ENCODE measurements around the gene GDPGP1. TPM values are rescaled to one million over a fixed set of nuclear protein-coding genes. Genes with fewer than 3 reads are reported as not detected.

Gene GDPGP1
- polyA plus RNA-seq, 1 donor from 2014 or later = 4.3 TPM

GRCh38 chr15:90205050-90205848 lies 28.8 kb upstream of the GDPGP1 start:
- H3F3A ChIP-seq (ENCODE audit: insufficient read depth, low read length, poor library complexity, severe bottlenecking) = no peaks in the 10 kb centered on the region
- H3K4me2 ChIP-seq (ENCODE audit: low read length) = no peak overlapping the region
- H3K36me3 ChIP-seq (ENCODE audit: insufficient read depth, low read length) = no peaks in the 10 kb centered on the region
- H3K79me2 ChIP-seq (replicated peaks; ENCODE audit: insufficient read depth, low read length) = peaks cover 47% of the 10 kb centered on the region
- H3K9me2 ChIP-seq (ENCODE audit: insufficient read depth, low read length) = no peaks in the 10 kb centered on the region
- no peak overlapping the region for H3K9ac ChIP-seq (ENCODE audit: low read length)
- no peak overlapping the region for H2AFZ ChIP-seq (ENCODE audit: low read depth, low read length)
- no peaks in the 10 kb centered on the region for H4K20me1 ChIP-seq (ENCODE audit: insufficient read depth)
- TF ChIP-seq CTCF (IDR thresholded peaks at IDR 0.05; ENCODE audit: poor library complexity, severe bottlenecking) = no peak
- no peak for TF ChIP-seq REST (IDR thresholded peaks at IDR 0.05; ENCODE audit: borderline replicate concordance)
- TF ChIP-seq MXI1 (conservative IDR thresholded peaks at IDR 0.05; ENCODE audit: poor library complexity, severe bottlenecking) = no peak
- no peak for TF ChIP-seq POLR2AphosphoS5 (IDR thresholded peaks at IDR 0.05)
- TF ChIP-seq EZH2 (IDR thresholded peaks at IDR 0.05; ENCODE audit: borderline replicate concordance, insufficient read depth, low read length, poor library complexity, severe bottlenecking) = no peak
- TF ChIP-seq RAD21 (conservative IDR thresholded peaks at IDR 0.05) = no peak
- no peak for TF ChIP-seq SMC3 (conservative IDR thresholded peaks at IDR 0.05; ENCODE audit: poor library complexity)
- TF ChIP-seq TAF1 (IDR thresholded peaks at IDR 0.05; ENCODE audit: low read depth) = no peak
- no peak for TF ChIP-seq EP300 (conservative IDR thresholded peaks at IDR 0.05; ENCODE audit: poor library complexity, severe bottlenecking)
- no peaks in the 10 kb centered on the region for H3K27me3 ChIP-seq (ENCODE audit: insufficient read depth, low read depth, low read length)
- H3K9me3 ChIP-seq (ENCODE audit: low read length) = no peaks in the 10 kb centered on the region
- no peak overlapping the region for H3K27ac ChIP-seq (ENCODE audit: low read length)
- H3K4me3 ChIP-seq (ENCODE audit: low read length) = no peak overlapping the region

- H3K27me3 ChIP-seq (ENCODE audit: insufficient read depth, low read depth, low read length) = no peaks in the 10 kb centered on the region
- H3K9ac ChIP-seq (ENCODE audit: low read length) = no peak overlapping the region
- no peak overlapping the region for H3K27ac ChIP-seq (ENCODE audit: low read length)
- no peaks in the 10 kb centered on the region for H4K20me1 ChIP-seq (ENCODE audit: insufficient read depth)
- H3K4me2 ChIP-seq (ENCODE audit: low read length) = no peak overlapping the region
- no peaks in the 10 kb centered on the region for H3F3A ChIP-seq (ENCODE audit: insufficient read depth, low read length, poor library complexity, severe bottlenecking)
- H3K79me2 ChIP-seq (replicated peaks; ENCODE audit: insufficient read depth, low read length) = peaks cover 47% of the 10 kb centered on the region
- no peaks in the 10 kb centered on the region for H3K36me3 ChIP-seq (ENCODE audit: insufficient read depth, low read length)
- H3K9me3 ChIP-seq (ENCODE audit: low read length) = no peaks in the 10 kb centered on the region
- TF ChIP-seq CTCF (IDR thresholded peaks at IDR 0.05; ENCODE audit: poor library complexity, severe bottlenecking) (no peak), EP300 (conservative IDR thresholded peaks at IDR 0.05; ENCODE audit: poor library complexity, severe bottlenecking) (no peak), TAF1 (IDR thresholded peaks at IDR 0.05; ENCODE audit: low read depth) (no peak), RAD21 (conservative IDR thresholded peaks at IDR 0.05) (no peak), REST (IDR thresholded peaks at IDR 0.05; ENCODE audit: borderline replicate concordance) (no peak), EZH2 (IDR thresholded peaks at IDR 0.05; ENCODE audit: borderline replicate concordance, insufficient read depth, low read length, poor library complexity, severe bottlenecking) (no peak), MXI1 (conservative IDR thresholded peaks at IDR 0.05; ENCODE audit: poor library complexity, severe bottlenecking) (no peak), SMC3 (conservative IDR thresholded peaks at IDR 0.05; ENCODE audit: poor library complexity) (no peak), POLR2AphosphoS5 (IDR thresholded peaks at IDR 0.05) (no peak)
- no peak overlapping the region for H2AFZ ChIP-seq (ENCODE audit: low read depth, low read length)
- no peaks in the 10 kb centered on the region for H3K9me2 ChIP-seq (ENCODE audit: insufficient read depth, low read length)
- no peak overlapping the region for H3K4me3 ChIP-seq (ENCODE audit: low read length)
These were observed 28.1 kb upstream of the GDPGP1 start for GRCh38 chr15:90205886-90206285.

Measured in neural cell (in vitro differentiated cells).